Nephron progenitor cell (in vitro differentiated cells): Measurements from ENCODE around the gene CTSC.

Source experiments
- DNase-seq: peaks from one replicate; pipeline ENCODE4 v3.0.0; 2021
- H3K27ac Mint-ChIP-seq: 2 replicates; pipeline ENCODE4 v1.8.0; 2021; ENCODE audit warnings: mild to moderate bottlenecking, moderate library complexity, mixed read lengths
- H3K27me3 Mint-ChIP-seq: 2 replicates; pipeline ENCODE4 v1.8.0; 2021; ENCODE audit warnings: mild to moderate bottlenecking, low read depth, mixed read lengths; ENCODE audit not compliant: poor library complexity
- H3K36me3 Mint-ChIP-seq: 2 replicates; pipeline ENCODE4 v1.8.0; 2021; ENCODE audit warnings: low read depth, mixed read lengths
- H3K4me1 Mint-ChIP-seq: 2 replicates; pipeline ENCODE4 v1.8.0; 2021; ENCODE audit warnings: mixed read lengths
- H3K4me3 Mint-ChIP-seq: 2 replicates; pipeline ENCODE4 v1.8.0; 2021; ENCODE audit warnings: mild to moderate bottlenecking, moderate library complexity, mixed read lengths
- H3K9me3 Mint-ChIP-seq: 2 replicates; pipeline ENCODE4 v1.8.0; 2021; ENCODE audit warnings: mild to moderate bottlenecking, moderate library complexity, mixed read lengths
- CTCF ChIP-seq: fragments of 200-600 bp; sonication (generic); IDR thresholded peaks from 2 replicates; pipeline ENCODE4 v1.5.0; 2021; ENCODE audit warnings: antibody characterized with exemption

The CTSC gene

GRCh38 chr11:88378422-88379066 is 41.0 kb upstream of the CTSC start:
- H3K27ac Mint-ChIP-seq: no peak overlapping the region
- H3K36me3 Mint-ChIP-seq: peaks cover 4% of the 10 kb centered on the region
- H3K9me3 Mint-ChIP-seq: no peaks in the 10 kb centered on the region
- DNase-seq: no peak
- TF ChIP-seq CTCF: no peak
- H3K4me3 Mint-ChIP-seq: no peak overlapping the region
- peaks cover 5% of the 10 kb centered on the region for H3K4me1 Mint-ChIP-seq
- H3K27me3 Mint-ChIP-seq: no peaks in the 10 kb centered on the region

GRCh38 chr11:88377646-88378045 is 40.1 kb upstream of the CTSC start:
- Mint-ChIP-seq H3K27me3 (no peaks in the 10 kb centered on the region), H3K4me1 (no peaks in the 10 kb centered on the region), H3K27ac (no peak overlapping the region), H3K9me3 (no peaks in the 10 kb centered on the region), H3K4me3 (no peak overlapping the region), H3K36me3 (peaks cover 6% of the 10 kb centered on the region)
- TF ChIP-seq CTCF: no peak
- no peak for DNase-seq

GRCh38 chr11:88377144-88377543 is 39.6 kb upstream of the CTSC start:
- no peak for DNase-seq
- H3K4me3 Mint-ChIP-seq: no peak overlapping the region
- no peaks in the 10 kb centered on the region for H3K27me3 Mint-ChIP-seq
- no peaks in the 10 kb centered on the region for H3K9me3 Mint-ChIP-seq
- peaks cover 6% of the 10 kb centered on the region for H3K36me3 Mint-ChIP-seq
- TF ChIP-seq CTCF: no peak
- no peaks in the 10 kb centered on the region for H3K4me1 Mint-ChIP-seq
- H3K27ac Mint-ChIP-seq: no peak overlapping the region

- Mint-ChIP-seq H3K36me3 (peaks cover 6% of the 10 kb centered on the region), H3K4me3 (no peak overlapping the region)
Measured at GRCh38 chr11:88375927-88376470, 38.5 kb upstream of the CTSC start.

GRCh38 chr11:88370782-88371181 is 33.2 kb upstream of the CTSC start:
- no peaks in the 10 kb centered on the region for H3K4me1 Mint-ChIP-seq
- no peak for TF ChIP-seq CTCF
- no peak overlapping the region for H3K27ac Mint-ChIP-seq
- H3K9me3 Mint-ChIP-seq: no peaks in the 10 kb centered on the region
- H3K36me3 Mint-ChIP-seq: peaks cover 6% of the 10 kb centered on the region
- no peak overlapping the region for H3K4me3 Mint-ChIP-seq
- H3K27me3 Mint-ChIP-seq: no peaks in the 10 kb centered on the region
- no peak for DNase-seq

More at GRCh38 chr11:88375927-88376470, 38.5 kb upstream of the CTSC start:
- no peak overlapping the region for H3K27ac Mint-ChIP-seq
- no peaks in the 10 kb centered on the region for H3K27me3 Mint-ChIP-seq
- no peak for DNase-seq
- no peaks in the 10 kb centered on the region for H3K9me3 Mint-ChIP-seq
- no peak for TF ChIP-seq CTCF
- no peaks in the 10 kb centered on the region for H3K4me1 Mint-ChIP-seq

GRCh38 chr11:88367310-88367709 is 29.8 kb upstream of the CTSC start:
- no peak for DNase-seq
- no peaks in the 10 kb centered on the region for H3K4me1 Mint-ChIP-seq
- no peak overlapping the region for H3K4me3 Mint-ChIP-seq
- H3K9me3 Mint-ChIP-seq: no peaks in the 10 kb centered on the region
- no peaks in the 10 kb centered on the region for H3K27me3 Mint-ChIP-seq
- no peak overlapping the region for H3K27ac Mint-ChIP-seq
- no peaks in the 10 kb centered on the region for H3K36me3 Mint-ChIP-seq
- TF ChIP-seq CTCF: no peak
